Measurements from ENCODE around the gene FAM240B. TPM values are rescaled to one million over a fixed set of nuclear protein-coding genes. Genes with fewer than 3 reads are reported as not detected.
A peak's percentile ranks its signal among the peaks of the same experiment; 100 is the strongest.

Gene FAM240B
- total and polyA plus RNA-seq, 10 of the 15 experiments (the other 5 are each of a cell fraction or from before 2014, with no cell fraction given), result not detected

- Histone ChIP-seq H2AFZ (ENCODE audit: control insufficient read depth, low read depth, low read length) (no peak overlapping the region), H3K4me3 (no peak overlapping the region)
- ATAC-seq, result peak; percentile 28
Measured at GRCh38 chr9:38670542-38671371, 49.2 kb downstream of the FAM240B start.

More at GRCh38 chr9:38670542-38671371, 49.2 kb downstream of the FAM240B start:
- DNase-seq (ENCODE audit: low read depth, low spot score) (peak; percentile 5), FAIRE-seq (no peak)
- POLR2A ChIA-PET, result interaction anchor here (1.0 kb wide), 1 partner anchor 23 kb away, joined by 3 read pairs; no protein-coding TSS in a partner anchor
- Histone ChIP-seq H3K4me1 (ENCODE audit: control insufficient read depth, insufficient read depth, low read length) (peaks cover 8% of the 10 kb centered on the region), H3K36me3 (ENCODE audit: control insufficient read depth in 2 of 2, insufficient read depth in 2 of 2, low read length in 1 of 2) (no peaks in the 10 kb centered on the region), H3K9ac (ENCODE audit: control insufficient read depth, insufficient read depth, low read length) (no peak overlapping the region), H3K27me3 (replicated peaks in 1 of 2; ENCODE audit: control insufficient read depth in 2 of 2, insufficient read depth in 2 of 2, low read length in 1 of 2) (no peaks in the 10 kb centered on the region), H3K79me2 (ENCODE audit: control insufficient read depth, insufficient read depth, low read length) (no peaks in the 10 kb centered on the region), H3K9me3 (replicated peaks; ENCODE audit: control insufficient read depth, insufficient read depth, low read length) (no peaks in the 10 kb centered on the region), H3K27ac (ENCODE audit: control insufficient read depth, insufficient read depth) (no peak overlapping the region), H4K20me1 (ENCODE audit: control insufficient read depth, insufficient read depth) (no peaks in the 10 kb centered on the region), H3K4me2 (ENCODE audit: control insufficient read depth, insufficient read depth) (no peak overlapping the region)
- in situ Hi-C loops (cut with MboI), result no loop called here
- intact Hi-C loops (cut with micrococcal nuclease; ENCODE audit: unreplicated experiment), result loop anchor here (5.0 kb wide), 1 partner anchor 238 kb away; no protein-coding TSS in a partner anchor
- BruUV-seq (replicated peaks), result no TSS peak
- no peak for TF ChIP-seq USF2 (IDR thresholded peaks at IDR 0.05; ENCODE audit: borderline replicate concordance, low read depth, low read length)
- TF ChIP-seq PAX5 (IDR thresholded peaks at IDR 0.05; ENCODE audit: borderline replicate concordance, low read depth, low read length), result no peak
- TF ChIP-seq BACH1 (IDR thresholded peaks at IDR 0.05; ENCODE audit: borderline replicate concordance), result no peak
- TF ChIP-seq HDAC2 (IDR thresholded peaks at IDR 0.05), result no peak
- no peak for TF ChIP-seq FOXK2 (IDR thresholded peaks at IDR 0.05)
- no peak for TF ChIP-seq E4F1 (IDR thresholded peaks at IDR 0.05; ENCODE audit: borderline replicate concordance, partially characterized antibody)
- TF ChIP-seq RELA (IDR thresholded peaks at IDR 0.05; ENCODE audit: borderline replicate concordance, partially characterized antibody), result no peak
- no peak for TF ChIP-seq PAX8 (IDR thresholded peaks at IDR 0.05)
- no peak for TF ChIP-seq ATF7 (IDR thresholded peaks at IDR 0.05; ENCODE audit: low read depth)
- CTCF ChIA-PET, result interaction anchor here (0.5 to 5.5 kb wide), 8 partner anchors 9 to 298 kb away, joined by 3 to 39 read pairs (median 4); no protein-coding TSS in a partner anchor
- SMC1A ChIA-PET (ENCODE audit: uncharacterized antibody, unreplicated experiment), result interaction anchor here (0.5 to 3.0 kb wide), 15 partner anchors 13 to 1383 kb away, joined by 3 to 20 read pairs (median 4); no protein-coding TSS in a partner anchor
- RAD21 ChIA-PET (ENCODE audit: unreplicated experiment), result interaction anchor here (0.7 to 3.0 kb wide), 7 partner anchors 15 to 38 kb away, joined by 3 to 44 read pairs (median 6); no protein-coding TSS in a partner anchor
- 21% methylated on average over 5 of the region's 5 CpGs for WGBS (ENCODE audit: insufficient coverage, insufficient replicate concordance, low lambda C conversion rate, missing lambda C conversion rate)
